GM19468 (cell line): Measurements from ENCODE around the gene PIF1.
"Not testable (repeated sequence)": the region's sequence is repeated elsewhere in the genome, so short reads cannot be mapped to it uniquely, and the experiment has no call there.

Experiments
- ATAC-seq: cut with Tn5 transposase; IDR thresholded peaks from one replicate; pipeline ENCODE4 v1.9.1; 2021; ENCODE audit warnings: mild to moderate bottlenecking, moderate library complexity, moderate number of reproducible peaks; ENCODE audit not compliant: unreplicated experiment; ENCODE audit errors: extremely low read depth

Gene PIF1

DNA sequence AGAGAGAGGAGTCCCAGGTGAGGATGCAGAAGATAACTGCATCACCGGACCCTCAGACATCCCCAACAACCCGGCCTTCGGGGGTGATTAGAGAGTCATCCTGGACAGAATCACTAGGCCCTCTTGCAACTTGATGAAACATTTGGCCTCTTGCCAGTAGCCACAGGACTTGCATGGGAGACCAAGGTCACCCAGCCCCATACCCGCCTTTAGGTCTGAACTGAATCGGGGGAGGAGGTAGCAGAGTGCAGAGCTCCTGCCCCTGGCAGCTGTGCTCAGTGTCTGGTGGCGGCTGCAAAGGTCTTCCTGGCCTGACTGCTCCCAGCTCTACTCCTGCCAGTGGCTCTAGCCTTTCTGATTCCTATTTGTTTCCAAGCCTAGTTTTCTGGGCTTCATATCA lies 12.4 kb downstream of the PIF1 start:
- no peak for ATAC-seq

DNA sequence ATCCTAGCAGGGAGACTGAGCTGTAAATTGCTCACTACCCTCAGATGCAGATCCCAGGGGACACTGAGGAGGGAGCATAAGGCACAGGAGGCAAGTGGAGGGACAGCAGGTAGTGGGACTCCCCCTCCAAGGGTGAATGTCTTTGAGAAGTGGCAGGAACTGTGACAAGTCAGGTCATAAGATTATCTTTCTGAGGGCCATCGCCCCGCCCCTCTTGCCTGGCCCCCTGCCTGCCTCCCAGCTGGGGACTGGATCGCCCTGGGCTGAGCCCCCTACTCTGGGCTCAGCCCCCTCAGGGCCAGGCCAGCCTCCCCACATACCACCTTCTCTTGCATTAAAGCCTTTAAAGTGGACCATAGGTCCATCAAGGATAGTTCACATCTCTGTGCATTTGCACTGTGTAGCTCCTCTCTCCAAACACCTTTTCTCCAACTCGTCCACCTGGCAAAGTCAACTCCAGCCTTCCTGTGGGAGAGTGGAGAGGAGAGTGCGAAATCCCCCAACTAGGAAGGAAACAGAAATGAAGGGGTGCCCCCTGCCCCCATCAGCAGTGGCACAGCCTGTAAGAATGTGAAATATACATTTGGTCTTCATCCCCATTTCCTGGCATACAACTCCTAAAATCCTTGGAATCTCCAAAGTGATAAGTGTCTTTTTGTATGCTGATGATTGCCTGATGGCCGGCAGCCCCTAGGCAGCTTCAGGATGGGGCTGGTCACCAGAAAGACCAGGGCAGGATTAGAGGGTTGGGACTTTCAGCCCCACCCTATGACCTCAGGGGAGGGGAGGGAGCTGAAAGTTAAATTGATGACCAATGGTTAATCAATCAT lies 14.7 kb downstream of the PIF1 start:
- ATAC-seq: no peak

DNA sequence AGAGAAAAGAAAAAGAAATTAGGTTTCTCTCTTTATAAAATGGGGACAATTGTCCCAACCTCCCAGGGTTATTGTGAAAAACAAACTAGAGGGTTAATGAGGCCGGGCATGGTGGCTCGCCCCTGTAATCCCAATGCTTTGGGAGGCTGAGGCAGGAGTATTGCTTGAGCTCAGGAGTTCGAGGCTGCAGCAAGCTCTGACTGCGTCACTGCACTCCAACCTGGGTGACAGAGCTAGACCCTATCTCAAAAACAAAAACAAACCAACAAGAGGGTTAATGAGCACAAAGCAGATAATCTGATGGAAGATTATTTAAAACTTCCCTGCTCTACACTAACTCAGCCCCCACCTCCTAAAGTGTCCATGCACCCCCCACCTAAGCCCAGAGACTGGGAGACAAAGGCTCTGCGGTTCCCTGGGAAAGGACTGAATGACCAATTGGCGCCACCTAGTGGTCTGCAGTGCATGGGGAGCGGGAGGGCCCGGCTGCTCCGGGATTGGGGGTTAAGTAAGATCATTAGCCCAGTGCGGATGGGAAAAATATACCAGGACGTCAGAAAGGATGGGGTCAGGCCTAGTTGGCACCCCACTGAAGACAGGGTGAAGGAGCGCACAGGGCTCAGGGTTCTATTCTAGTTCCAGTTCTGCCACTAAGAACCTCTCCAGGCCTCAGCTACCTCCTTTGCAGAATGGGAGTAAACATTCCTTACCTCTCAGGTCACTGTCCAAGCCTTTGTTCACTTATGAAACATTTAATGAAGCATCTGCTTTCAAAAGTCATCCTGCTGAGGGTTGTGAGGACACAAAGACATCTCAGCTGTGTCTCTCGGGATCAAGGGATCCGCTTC lies 15.6 kb downstream of the PIF1 start:
- no peak for ATAC-seq

- no peak for ATAC-seq
These were observed 16.5 kb downstream of the PIF1 start for GRCh38 chr15:64808785-64809453.

- ATAC-seq: no peak
These were observed 17.7 kb downstream of the PIF1 start for GRCh38 chr15:64807751-64808222.

GRCh38 chr15:64807051-64807749 lies 18.2 kb downstream of the PIF1 start:
- no peak for ATAC-seq

- ATAC-seq: no peak
These were observed 18.9 kb downstream of the PIF1 start for GRCh38 chr15:64806509-64806908.

DNA sequence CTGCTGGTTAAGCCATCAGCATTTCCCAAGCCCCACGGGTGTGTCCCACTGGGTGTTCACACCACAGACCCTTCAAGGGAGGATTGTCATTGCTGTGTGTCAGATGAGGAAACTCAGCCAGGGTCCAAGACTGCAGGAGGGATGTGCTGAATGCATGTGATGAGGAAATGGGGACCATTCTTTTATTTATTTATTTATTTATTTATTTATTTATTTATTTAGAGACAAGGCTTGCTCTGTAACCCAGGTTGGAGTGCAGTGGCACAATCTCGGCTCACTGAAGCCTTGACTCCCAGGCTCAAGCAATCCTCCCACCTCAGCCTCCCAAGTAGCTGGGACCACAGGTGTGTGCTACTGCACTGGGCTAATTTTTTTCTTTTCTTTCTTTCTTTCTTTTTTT lies 20.8 kb downstream of the PIF1 start:
- ATAC-seq: no peak

GRCh38 chr15:64803526-64803925 lies 21.9 kb downstream of the PIF1 start:
- ATAC-seq: no peak

GRCh38 chr15:64800476-64800875 lies 25.0 kb downstream of the PIF1 start:
- ATAC-seq: no peak

DNA sequence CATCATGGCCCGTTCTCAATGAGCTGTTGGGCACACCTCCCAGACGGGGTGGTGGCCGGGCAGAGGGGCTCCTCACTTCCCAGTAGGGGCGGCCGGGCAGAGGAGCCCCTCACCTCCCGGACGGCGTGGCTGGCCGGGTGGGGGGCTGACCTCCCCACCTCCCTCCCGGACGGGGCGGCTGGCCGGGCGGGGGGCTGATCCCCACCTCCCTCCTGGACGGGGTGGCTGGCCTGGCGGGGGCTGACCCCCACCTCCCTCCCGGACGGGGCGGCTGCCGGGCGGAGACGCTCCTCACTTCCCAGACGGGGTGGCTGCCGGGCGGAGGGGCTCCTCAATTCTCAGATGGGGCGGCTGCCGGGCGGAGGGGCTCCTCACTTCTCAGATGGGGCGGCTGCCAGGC lies 26.5 kb downstream of the PIF1 start:
- not testable (repeated sequence) for ATAC-seq

- not testable (repeated sequence) for ATAC-seq
These were observed 29.5 kb downstream of the PIF1 start for GRCh38 chr15:64795921-64796320.

- ATAC-seq: not testable (repeated sequence)
These were observed 30.1 kb downstream of the PIF1 start for GRCh38 chr15:64795299-64795698.

- ATAC-seq: no peak
These were observed 33.2 kb downstream of the PIF1 start for GRCh38 chr15:64792282-64792681.

DNA sequence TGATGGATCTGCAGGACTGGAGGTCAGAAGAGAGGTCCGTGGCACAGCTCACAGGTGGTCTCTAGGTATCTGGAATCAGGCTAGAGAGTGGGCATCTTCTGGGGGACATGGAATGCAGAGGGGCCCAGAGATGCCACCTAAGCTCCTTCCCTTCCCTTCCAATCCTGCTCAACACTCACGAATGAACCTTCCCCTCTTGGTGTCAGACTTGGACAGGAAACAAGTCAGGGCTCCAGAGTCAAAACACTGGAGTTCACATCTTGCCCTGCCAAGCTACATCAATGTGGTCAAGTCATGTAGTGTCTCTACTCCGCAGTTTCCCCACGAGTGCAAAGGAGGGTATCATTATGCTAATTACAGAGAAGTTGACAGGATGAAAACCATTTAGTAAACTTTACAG lies 34.0 kb downstream of the PIF1 start:
- ATAC-seq: no peak

DNA sequence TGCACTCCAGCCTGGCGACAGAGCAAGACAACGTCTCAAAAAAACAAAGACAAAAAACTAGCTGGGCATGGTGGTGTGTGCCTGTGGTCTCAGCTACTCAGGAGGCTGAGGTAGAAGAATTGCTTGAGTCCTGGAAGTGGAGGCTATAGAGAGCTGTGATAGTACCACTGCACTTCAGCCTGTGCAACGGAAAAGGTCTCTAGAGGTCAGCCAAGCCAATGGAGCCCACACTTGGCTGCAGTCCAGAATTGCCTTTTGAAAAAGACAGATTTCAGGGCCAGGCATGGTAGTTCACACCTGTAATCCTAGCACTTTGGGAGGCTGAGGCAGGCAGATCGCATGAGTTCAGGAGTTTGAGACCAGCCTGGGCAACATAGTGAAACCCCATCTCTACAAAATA lies 41.7 kb downstream of the PIF1 start:
- ATAC-seq: no peak

DNA sequence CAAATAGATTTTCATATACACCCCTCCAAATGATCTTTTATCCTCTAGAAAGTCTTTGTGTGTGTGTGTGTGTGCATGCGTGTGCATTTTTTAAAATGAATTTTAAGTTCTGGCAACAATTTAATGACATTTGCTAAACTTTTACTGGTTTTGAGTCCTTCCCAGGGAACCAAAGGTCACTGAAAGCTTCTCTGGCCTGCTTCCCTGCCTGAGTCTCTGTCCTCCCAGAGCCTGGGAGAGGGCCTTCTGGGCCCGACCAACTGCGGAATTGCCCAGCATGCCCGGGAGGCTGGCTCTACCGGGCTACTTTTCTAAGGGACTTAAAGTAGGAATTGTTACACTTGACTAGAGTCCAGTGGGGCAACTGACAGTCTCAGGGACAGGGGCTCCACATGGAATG lies 42.7 kb downstream of the PIF1 start:
- ATAC-seq: no peak

DNA sequence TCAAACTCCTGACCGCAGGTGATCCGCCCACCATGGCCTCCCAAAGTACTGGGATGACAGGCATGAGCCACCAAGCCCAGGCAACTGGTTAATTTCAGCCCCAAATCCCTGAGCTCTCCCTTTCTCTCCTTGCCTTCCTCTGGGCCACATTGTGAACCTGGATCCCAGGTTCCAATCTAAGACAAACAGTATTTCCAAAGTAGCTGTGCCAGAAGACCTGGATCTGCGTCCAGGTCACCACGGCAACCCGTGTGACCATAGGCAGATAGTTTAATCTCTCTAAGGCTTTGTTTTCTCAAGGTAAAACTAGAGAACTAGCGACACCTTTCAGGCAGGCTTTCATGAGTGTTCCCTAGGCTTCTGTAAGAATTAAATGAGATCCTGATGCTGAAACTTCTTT lies 44.1 kb downstream of the PIF1 start:
- no peak for ATAC-seq

- ATAC-seq: no peak
These were observed 44.8 kb downstream of the PIF1 start for GRCh38 chr15:64780600-64781156.

DNA sequence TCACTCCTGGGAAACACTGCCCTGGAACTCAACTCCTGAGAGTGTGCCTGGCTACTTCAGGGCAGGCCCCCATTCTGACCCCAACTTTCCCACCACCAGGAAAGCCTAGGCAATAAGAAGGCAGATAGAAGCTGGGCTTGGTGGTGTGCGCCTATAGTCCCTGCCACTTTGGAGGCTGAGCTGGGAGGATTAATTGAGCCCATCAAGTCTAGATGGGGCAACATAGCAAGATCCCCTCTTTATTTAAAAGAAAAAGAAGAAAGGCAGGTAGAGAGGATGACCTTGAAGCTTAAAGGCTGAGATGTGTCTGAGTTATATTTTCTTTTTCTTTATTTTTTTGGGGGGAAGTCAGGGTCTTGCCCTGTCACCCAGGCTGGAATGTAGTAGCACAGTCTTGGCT lies 45.8 kb downstream of the PIF1 start:
- ATAC-seq: no peak
